WTC11 (cell line): Measurements from ENCODE around the gene LDLRAD3. TPM values are rescaled to one million over a fixed set of nuclear protein-coding genes. Genes with fewer than 3 reads are reported as not detected.
A peak's percentile ranks its signal among the peaks of the same experiment; 100 is the strongest.

Source experiments
- ATAC-seq: fragments of 200-7000 bp; cut with Tn5 transposase; 2 replicates; pipeline ENCODE4 v1.10.0; 2021; ENCODE audit warnings: mild to moderate bottlenecking, moderate library complexity
- CTCF ChIA-PET: fragments of 300-600 bp; sonication (Branson Sonifier 250); formaldehyde crosslinking; loops from one replicate; lab custom pipeline; 2021; ENCODE audit warnings: antibody characterized with exemption; lab: Charles Lee
- POLR2A ChIA-PET: fragments of 350-600 bp; sonication (Branson Sonifier 250); formaldehyde crosslinking; loops from one replicate; lab custom pipeline; 2021; ENCODE audit warnings: antibody characterized with exemption; lab: Charles Lee
- DNase-seq: peaks from one replicate; pipeline ENCODE4 v3.0.0; 2021; ENCODE audit warnings: low spot score
- H3K27ac Mint-ChIP-seq: 2 replicates; pipeline ENCODE4 v1.8.0; 2021; ENCODE audit warnings: mixed read lengths
- H3K27me3 Mint-ChIP-seq: 2 replicates; pipeline ENCODE4 v1.8.0; 2021; ENCODE audit warnings: low read depth, mild to moderate bottlenecking, moderate library complexity, mixed read lengths
- H3K36me3 Mint-ChIP-seq: 2 replicates; pipeline ENCODE4 v1.8.0; 2021; ENCODE audit warnings: mixed read lengths
- H3K4me1 Mint-ChIP-seq: 2 replicates; pipeline ENCODE4 v1.8.0; 2022; ENCODE audit warnings: mixed read lengths
- H3K4me3 Mint-ChIP-seq: 2 replicates; pipeline ENCODE4 v1.8.0; 2021; ENCODE audit warnings: mild to moderate bottlenecking, moderate library complexity, mixed read lengths
- H3K9me3 Mint-ChIP-seq: 2 replicates; pipeline ENCODE4 v1.8.0; 2021; ENCODE audit warnings: mixed read lengths
- FOXJ3 ChIP-seq: sonication (generic); formaldehyde crosslinking; IDR thresholded peaks from 2 replicates; pipeline ENCODE4 v1.9.0; 2021; ENCODE audit warnings: missing genetic modification reagents, mild to moderate bottlenecking, borderline replicate concordance
- FOXP4 ChIP-seq: sonication (generic); formaldehyde crosslinking; IDR thresholded peaks from 2 replicates; pipeline ENCODE4 v1.8.0; 2022; ENCODE audit warnings: mild to moderate bottlenecking, missing genetic modification reagents
- GTF2I ChIP-seq: fragments of 250-450 bp; sonication (Bioruptor Pico); conservative IDR thresholded peaks from 2 replicates; pipeline ENCODE4 v1.4.0; 2021; ENCODE audit warnings: mild to moderate bottlenecking
- NR2C2 ChIP-seq: sonication (generic); formaldehyde crosslinking; IDR thresholded peaks from 2 replicates; pipeline ENCODE4 v1.8.0; 2022; ENCODE audit warnings: mild to moderate bottlenecking, missing genetic modification reagents
- PRDM15 ChIP-seq: sonication (generic); formaldehyde crosslinking; IDR thresholded peaks from 2 replicates; pipeline ENCODE4 v1.8.0; 2022; ENCODE audit warnings: missing genetic modification reagents
- PRRX2 ChIP-seq: fragments of 250-450 bp; sonication (Bioruptor Pico); IDR thresholded peaks from 2 replicates; pipeline ENCODE4 v1.8.0; 2021; ENCODE audit warnings: mild to moderate bottlenecking
- SMAD4 ChIP-seq: sonication (generic); formaldehyde crosslinking; IDR thresholded peaks from 2 replicates; pipeline ENCODE4 v1.8.0; 2022; ENCODE audit warnings: mild to moderate bottlenecking, missing genetic modification reagents
- ZNF263 ChIP-seq: sonication (generic); formaldehyde crosslinking; IDR thresholded peaks from 2 replicates; pipeline ENCODE4 v1.8.1; 2022; ENCODE audit warnings: low read depth, mild to moderate bottlenecking, moderate library complexity, missing genetic modification reagents
- ZNF281 ChIP-seq: sonication (generic); formaldehyde crosslinking; IDR thresholded peaks from 2 replicates; pipeline ENCODE4 v1.8.0; 2023; ENCODE audit warnings: mild to moderate bottlenecking, missing genetic modification reagents
- ZSCAN18 ChIP-seq: fragments of 250-450 bp; sonication (Bioruptor Pico); IDR thresholded peaks from 2 replicates; pipeline ENCODE4 v2.1.2; 2022; ENCODE audit warnings: mild to moderate bottlenecking, moderate library complexity
- total RNA-seq: library from RNA; stranded (reverse); gene quantifications from 3 replicates; pipeline ENCODE4 v1.2.3, GENCODE V29; 2021
- TF ChIP-seq, protein P1 (sequence below): sonication (generic); formaldehyde crosslinking; IDR thresholded peaks from 2 replicates; pipeline ENCODE4 v1.8.0; 2022; ENCODE audit warnings: mild to moderate bottlenecking, missing genetic modification reagents
- TF ChIP-seq, protein P2 (sequence below): sonication (generic); formaldehyde crosslinking; IDR thresholded peaks from 2 replicates; pipeline ENCODE4 v1.8.0; 2023; ENCODE audit warnings: missing genetic modification reagents, mild to moderate bottlenecking, borderline replicate concordance

Gene LDLRAD3
- total RNA-seq, 1 experiment from 2014 or later: 14.5 TPM

- Mint-ChIP-seq H3K4me1 (peaks cover 50% of the 10 kb centered on the region), H3K4me3 (no peak overlapping the region), H3K36me3 (peaks cover 52% of the 10 kb centered on the region), H3K9me3 (no peaks in the 10 kb centered on the region), H3K27ac (no peak overlapping the region), H3K27me3 (no peaks in the 10 kb centered on the region; the same call in 1 of the 2 replicates)
- ChIA-PET POLR2A (no interaction called here), CTCF (no interaction called here)
- no peak for ATAC-seq
- TF ChIP-seq ZSCAN18 (no peak), GTF2I (CRISPR knock-in tag) (no peak), FOXJ3 (CRISPR knock-in tag) (no peak), PRDM15 (CRISPR knock-in tag) (no peak)
- DNase-seq: no peak
These were observed 159.0 kb downstream of the LDLRAD3 start for GRCh38 chr11:36102868-36103267.

DNA sequence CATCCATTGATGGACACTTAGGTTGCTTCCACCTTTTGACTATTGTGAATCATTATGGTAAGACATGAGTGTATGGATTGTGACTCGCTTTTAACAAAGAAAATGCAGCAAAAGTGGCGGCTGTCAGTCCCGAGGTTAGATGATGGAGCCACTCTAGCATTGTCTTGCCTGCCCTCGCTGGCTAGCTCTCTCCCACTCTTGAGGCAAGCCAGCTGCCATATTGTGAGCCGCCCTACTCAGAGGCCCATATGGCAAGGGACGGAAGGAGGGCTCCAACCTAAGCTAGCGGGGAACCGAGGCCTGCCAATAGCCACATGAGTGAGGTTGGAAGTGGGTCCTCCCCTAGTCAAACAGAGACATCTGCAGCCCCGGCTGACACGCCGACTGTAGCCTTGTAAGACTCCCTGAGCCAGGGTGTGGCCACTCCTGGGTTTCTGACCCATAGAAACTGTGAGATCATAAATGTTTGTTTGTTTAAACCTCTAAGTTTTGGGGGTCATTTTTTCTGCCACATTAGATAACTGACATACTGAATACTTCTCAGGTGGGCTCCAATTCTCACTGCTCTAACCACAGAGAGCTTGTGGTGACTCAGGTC is 160.2 kb downstream of the LDLRAD3 start:
- TF ChIP-seq ZNF281 (CRISPR knock-in tag): no peak
- TF ChIP-seq GTF2I (CRISPR knock-in tag): no peak
- no peak for TF ChIP-seq PRRX2 (CRISPR knock-in tag)
- TF ChIP-seq, protein P1, sequence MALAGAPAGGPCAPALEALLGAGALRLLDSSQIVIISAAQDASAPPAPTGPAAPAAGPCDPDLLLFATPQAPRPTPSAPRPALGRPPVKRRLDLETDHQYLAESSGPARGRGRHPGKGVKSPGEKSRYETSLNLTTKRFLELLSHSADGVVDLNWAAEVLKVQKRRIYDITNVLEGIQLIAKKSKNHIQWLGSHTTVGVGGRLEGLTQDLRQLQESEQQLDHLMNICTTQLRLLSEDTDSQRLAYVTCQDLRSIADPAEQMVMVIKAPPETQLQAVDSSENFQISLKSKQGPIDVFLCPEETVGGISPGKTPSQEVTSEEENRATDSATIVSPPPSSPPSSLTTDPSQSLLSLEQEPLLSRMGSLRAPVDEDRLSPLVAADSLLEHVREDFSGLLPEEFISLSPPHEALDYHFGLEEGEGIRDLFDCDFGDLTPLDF (CRISPR knock-in tag): no peak
- TF ChIP-seq, protein P2, sequence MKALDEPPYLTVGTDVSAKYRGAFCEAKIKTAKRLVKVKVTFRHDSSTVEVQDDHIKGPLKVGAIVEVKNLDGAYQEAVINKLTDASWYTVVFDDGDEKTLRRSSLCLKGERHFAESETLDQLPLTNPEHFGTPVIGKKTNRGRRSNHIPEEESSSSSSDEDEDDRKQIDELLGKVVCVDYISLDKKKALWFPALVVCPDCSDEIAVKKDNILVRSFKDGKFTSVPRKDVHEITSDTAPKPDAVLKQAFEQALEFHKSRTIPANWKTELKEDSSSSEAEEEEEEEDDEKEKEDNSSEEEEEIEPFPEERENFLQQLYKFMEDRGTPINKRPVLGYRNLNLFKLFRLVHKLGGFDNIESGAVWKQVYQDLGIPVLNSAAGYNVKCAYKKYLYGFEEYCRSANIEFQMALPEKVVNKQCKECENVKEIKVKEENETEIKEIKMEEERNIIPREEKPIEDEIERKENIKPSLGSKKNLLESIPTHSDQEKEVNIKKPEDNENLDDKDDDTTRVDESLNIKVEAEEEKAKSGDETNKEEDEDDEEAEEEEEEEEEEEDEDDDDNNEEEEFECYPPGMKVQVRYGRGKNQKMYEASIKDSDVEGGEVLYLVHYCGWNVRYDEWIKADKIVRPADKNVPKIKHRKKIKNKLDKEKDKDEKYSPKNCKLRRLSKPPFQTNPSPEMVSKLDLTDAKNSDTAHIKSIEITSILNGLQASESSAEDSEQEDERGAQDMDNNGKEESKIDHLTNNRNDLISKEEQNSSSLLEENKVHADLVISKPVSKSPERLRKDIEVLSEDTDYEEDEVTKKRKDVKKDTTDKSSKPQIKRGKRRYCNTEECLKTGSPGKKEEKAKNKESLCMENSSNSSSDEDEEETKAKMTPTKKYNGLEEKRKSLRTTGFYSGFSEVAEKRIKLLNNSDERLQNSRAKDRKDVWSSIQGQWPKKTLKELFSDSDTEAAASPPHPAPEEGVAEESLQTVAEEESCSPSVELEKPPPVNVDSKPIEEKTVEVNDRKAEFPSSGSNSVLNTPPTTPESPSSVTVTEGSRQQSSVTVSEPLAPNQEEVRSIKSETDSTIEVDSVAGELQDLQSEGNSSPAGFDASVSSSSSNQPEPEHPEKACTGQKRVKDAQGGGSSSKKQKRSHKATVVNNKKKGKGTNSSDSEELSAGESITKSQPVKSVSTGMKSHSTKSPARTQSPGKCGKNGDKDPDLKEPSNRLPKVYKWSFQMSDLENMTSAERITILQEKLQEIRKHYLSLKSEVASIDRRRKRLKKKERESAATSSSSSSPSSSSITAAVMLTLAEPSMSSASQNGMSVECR: no peak
- no peak for TF ChIP-seq NR2C2 (CRISPR knock-in tag)
- no peak for TF ChIP-seq SMAD4 (CRISPR knock-in tag)
- no peak for TF ChIP-seq FOXP4
- no peak for TF ChIP-seq ZNF263 (CRISPR knock-in tag)
- no peak for DNase-seq
- H3K4me3 Mint-ChIP-seq: no peak overlapping the region
- H3K36me3 Mint-ChIP-seq: peaks cover 46% of the 10 kb centered on the region
- H3K27me3 Mint-ChIP-seq: no peaks in the 10 kb centered on the region; the same call in 1 of the 2 replicates
- CTCF ChIA-PET: interaction anchor here (0.8 to 1.9 kb wide), 6 partner anchors 9 to 282 kb away, joined by 3 to 9 read pairs (median 6); no protein-coding TSS in a partner anchor
- peak overlapping the region; percentile 84 for H3K27ac Mint-ChIP-seq
- peaks cover 47% of the 10 kb centered on the region for H3K4me1 Mint-ChIP-seq
- no peaks in the 10 kb centered on the region for H3K9me3 Mint-ChIP-seq
- POLR2A ChIA-PET: interaction anchor here (1.0 to 1.1 kb wide), 2 partner anchors 12 to 43 kb away, joined by 3 to 5 read pairs; no protein-coding TSS in a partner anchor
- ATAC-seq: no peak
